Measurements from ENCODE around the gene ZNF397. TPM values are rescaled to one million over a fixed set of nuclear protein-coding genes. Genes with fewer than 3 reads are reported as not detected.

The ZNF397 gene
- total and polyA plus RNA-seq, 2 donors (not counting 1 experiment from before 2014, with no cell fraction given), result 16.8 to 67.2 TPM

GRCh38 chr18:35264409-35264808 is 23.6 kb downstream of the ZNF397 start:
- Histone ChIP-seq H3K79me2 (ENCODE audit: control insufficient read depth, insufficient read depth, low read length) (no peaks in the 10 kb centered on the region), H2AFZ (ENCODE audit: insufficient read depth, low read depth, low read length, poor library complexity, severe bottlenecking) (no peak overlapping the region), H3K4me1 (ENCODE audit: control insufficient read depth in 2 of 2, insufficient read depth in 2 of 2, low read length in 2 of 2) (peaks cover 18 to 22% of the 10 kb centered on the region in 2 donors), H3K9ac (ENCODE audit: low read length) (no peak overlapping the region), H3K27ac (ENCODE audit: low read length in 2 of 2) (no peak overlapping the region), H3K9me3 (ENCODE audit: control extremely low read depth in 1 of 3, control insufficient read depth in 2 of 3, insufficient read depth in 1 of 3, low read length in 2 of 3) (peaks cover 0 to 11% (median 0%) of the 10 kb centered on the region in 3 donors), H3K4me3 (ENCODE audit: control extremely low read depth in 1 of 5, extremely low read depth in 1 of 5, insufficient read depth in 1 of 5, low read depth in 2 of 5, low read length in 4 of 5) (no peak overlapping the region), H3K27me3 (replicated peaks in 1 of 4; ENCODE audit: control extremely low read depth in 1 of 4, control insufficient read depth in 3 of 4, insufficient read depth in 4 of 4, low read length in 3 of 4) (no peaks in the 10 kb centered on the region), H4K20me1 (ENCODE audit: control insufficient read depth, insufficient read depth, low read length, poor library complexity, severe bottlenecking) (no peaks in the 10 kb centered on the region), H3K36me3 (replicated peaks in 1 of 2; ENCODE audit: control extremely low read depth in 1 of 2, control insufficient read depth in 1 of 2, extremely low read depth in 1 of 2, insufficient read depth in 2 of 2, low read length in 1 of 2) (peaks cover 0 to 11% of the 10 kb centered on the region in 2 experiments), H3K4me2 (replicated peaks; ENCODE audit: low read depth, low read length, poor library complexity, severe bottlenecking) (no peak overlapping the region)
- H3K27ac Mint-ChIP-seq, result no peak overlapping the region
- H3K27me3 Mint-ChIP-seq, result no peaks in the 10 kb centered on the region
- POLR2A ChIA-PET, result no interaction called here
- H3K4me3 Mint-ChIP-seq, result no peak overlapping the region
- ATAC-seq (ENCODE audit: low read depth) (no peak), DNase-seq (no peak)
- H3K9me3 Mint-ChIP-seq (ENCODE audit: insufficient read depth), result no peaks in the 10 kb centered on the region
- intact Hi-C loops (cut with micrococcal nuclease), result no loop called here
- H3K4me1 Mint-ChIP-seq, result peaks cover 31% of the 10 kb centered on the region
- TF ChIP-seq CTCF (IDR thresholded peaks at IDR 0.05), result no peak
- no CpG with 5 or more reads among the region's 2 CpGs for WGBS (ENCODE audit: insufficient coverage)
- CTCF ChIA-PET, result interaction anchor here (1.6 kb wide), 1 partner anchor 27 kb away, joined by 3 read pairs; no protein-coding TSS in a partner anchor

- CTCF ChIA-PET, result interaction anchor here (0.5 to 3.3 kb wide), 9 partner anchors 10 to 239 kb away, joined by 3 to 12 read pairs (median 4); partner anchors contain the start of genes ZNF397 and ZSCAN30
- Histone ChIP-seq H3K36me3 (replicated peaks in 1 of 2; ENCODE audit: control extremely low read depth in 1 of 2, control insufficient read depth in 1 of 2, extremely low read depth in 1 of 2, insufficient read depth in 2 of 2, low read length in 1 of 2) (peaks cover 0 to 11% of the 10 kb centered on the region in 2 experiments), H3K79me2 (ENCODE audit: control insufficient read depth, insufficient read depth, low read length) (peaks cover 3% of the 10 kb centered on the region), H3K9ac (ENCODE audit: low read length) (peak overlapping the region; percentile 87), H3K9me3 (ENCODE audit: control extremely low read depth in 1 of 3, control insufficient read depth in 2 of 3, insufficient read depth in 1 of 3, low read length in 2 of 3) (peaks cover 0 to 22% (median 0%) of the 10 kb centered on the region in 3 donors), H3K27me3 (replicated peaks in 1 of 4; ENCODE audit: control extremely low read depth in 1 of 4, control insufficient read depth in 3 of 4, insufficient read depth in 4 of 4, low read length in 3 of 4) (no peaks in the 10 kb centered on the region), H3K27ac (ENCODE audit: low read length in 2 of 2) (peak overlapping the region; percentile 81 to 93), H3K4me1 (ENCODE audit: control insufficient read depth in 2 of 2, insufficient read depth in 2 of 2, low read length in 2 of 2) (peaks cover 18 to 23% of the 10 kb centered on the region in 2 donors), H4K20me1 (ENCODE audit: control insufficient read depth, insufficient read depth, low read length, poor library complexity, severe bottlenecking) (no peaks in the 10 kb centered on the region), H3K4me2 (replicated peaks; ENCODE audit: low read depth, low read length, poor library complexity, severe bottlenecking) (peak overlapping the region; percentile 82), H2AFZ (ENCODE audit: insufficient read depth, low read depth, low read length, poor library complexity, severe bottlenecking) (peak overlapping the region; percentile 93), H3K4me3 (ENCODE audit: control extremely low read depth in 1 of 5, extremely low read depth in 1 of 5, insufficient read depth in 1 of 5, low read depth in 2 of 5, low read length in 4 of 5) (peak overlapping the region; percentile 34 to 79 (median 76))
- POLR2A ChIA-PET, result interaction anchor here (0.7 to 1.7 kb wide), 5 partner anchors 22 to 78 kb away, joined by 3 to 15 read pairs (median 8); partner anchors contain the start of genes ZNF24, ZNF397 and ZSCAN30
- Mint-ChIP-seq H3K27ac (peak overlapping the region; percentile 95), H3K4me1 (peaks cover 31% of the 10 kb centered on the region), H3K9me3 (ENCODE audit: insufficient read depth) (no peaks in the 10 kb centered on the region), H3K27me3 (no peaks in the 10 kb centered on the region), H3K4me3 (peak overlapping the region; percentile 95)
- 8% methylated on average over 44 of the region's 48 CpGs for WGBS (ENCODE audit: insufficient coverage)
- DNase-seq (peak; percentile 84), ATAC-seq (ENCODE audit: low read depth) (peak; percentile 85)
- TF ChIP-seq CTCF (IDR thresholded peaks at IDR 0.05), result no peak
- no peak for TF ChIP-seq EZH2 (IDR thresholded peaks at IDR 0.05; ENCODE audit: borderline replicate concordance, insufficient read depth, low read depth, low read length, poor library complexity, severe bottlenecking)
- intact Hi-C loops (cut with micrococcal nuclease), result loop anchor here (1.0 to 5.0 kb wide), 5 partner anchors 18 to 77 kb away; partner anchors contain the start of genes ZNF24, ZNF397 and ZSCAN30
These were observed 26.4 kb downstream of the ZNF397 start for GRCh38 chr18:35267161-35267651.

Measured in B cell (primary cell).